ENCODE data around the gene EDEM1. TPM values are rescaled to one million over a fixed set of nuclear protein-coding genes. Genes with fewer than 3 reads are reported as not detected.
"Not testable (repeated sequence)": the region's sequence is repeated elsewhere in the genome, so short reads cannot be mapped to it uniquely, and the experiment has no call there.

Gene EDEM1
- total RNA-seq, 4 donors from 2014 or later = 48.1 to 127 (median 56.3) TPM

DNA sequence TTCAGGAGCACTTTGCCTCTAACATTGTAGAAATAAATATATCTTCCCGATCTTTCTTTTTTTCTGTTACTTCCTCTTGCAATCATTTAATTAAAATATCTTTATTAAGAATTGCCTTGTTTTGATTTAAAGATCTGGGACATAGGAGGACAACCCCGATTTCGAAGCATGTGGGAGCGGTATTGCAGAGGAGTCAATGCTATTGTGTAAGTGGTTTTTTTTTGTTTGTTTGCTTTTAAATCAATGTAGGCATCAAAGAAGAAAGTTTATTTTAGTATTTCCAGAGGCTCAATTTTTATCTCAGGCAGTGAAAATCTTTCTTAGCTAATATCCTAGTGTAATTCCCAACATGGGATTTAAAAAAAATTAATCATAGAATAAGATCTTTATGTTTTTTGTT lies 15.5 kb upstream of the EDEM1 start:
- Histone ChIP-seq H3K4me1 (peaks cover 5% of the 10 kb centered on the region), H3K27me3 (no peaks in the 10 kb centered on the region), H3K4me3 (no peak overlapping the region), H3K27ac (no peak overlapping the region), H3K9me3 (no peaks in the 10 kb centered on the region), H3K36me3 (peaks cover 57% of the 10 kb centered on the region)
- 88% methylated on average over 4 of the region's 4 CpGs for WGBS
- no peak for TF ChIP-seq POLR2AphosphoS5 (IDR thresholded peaks at IDR 0.05)
- TF ChIP-seq, protein P1, sequence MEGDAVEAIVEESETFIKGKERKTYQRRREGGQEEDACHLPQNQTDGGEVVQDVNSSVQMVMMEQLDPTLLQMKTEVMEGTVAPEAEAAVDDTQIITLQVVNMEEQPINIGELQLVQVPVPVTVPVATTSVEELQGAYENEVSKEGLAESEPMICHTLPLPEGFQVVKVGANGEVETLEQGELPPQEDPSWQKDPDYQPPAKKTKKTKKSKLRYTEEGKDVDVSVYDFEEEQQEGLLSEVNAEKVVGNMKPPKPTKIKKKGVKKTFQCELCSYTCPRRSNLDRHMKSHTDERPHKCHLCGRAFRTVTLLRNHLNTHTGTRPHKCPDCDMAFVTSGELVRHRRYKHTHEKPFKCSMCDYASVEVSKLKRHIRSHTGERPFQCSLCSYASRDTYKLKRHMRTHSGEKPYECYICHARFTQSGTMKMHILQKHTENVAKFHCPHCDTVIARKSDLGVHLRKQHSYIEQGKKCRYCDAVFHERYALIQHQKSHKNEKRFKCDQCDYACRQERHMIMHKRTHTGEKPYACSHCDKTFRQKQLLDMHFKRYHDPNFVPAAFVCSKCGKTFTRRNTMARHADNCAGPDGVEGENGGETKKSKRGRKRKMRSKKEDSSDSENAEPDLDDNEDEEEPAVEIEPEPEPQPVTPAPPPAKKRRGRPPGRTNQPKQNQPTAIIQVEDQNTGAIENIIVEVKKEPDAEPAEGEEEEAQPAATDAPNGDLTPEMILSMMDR (IDR thresholded peaks at IDR 0.05) = no peak
- no peak for DNase-seq (ENCODE audit: low spot score in 2 of 2)

DNA sequence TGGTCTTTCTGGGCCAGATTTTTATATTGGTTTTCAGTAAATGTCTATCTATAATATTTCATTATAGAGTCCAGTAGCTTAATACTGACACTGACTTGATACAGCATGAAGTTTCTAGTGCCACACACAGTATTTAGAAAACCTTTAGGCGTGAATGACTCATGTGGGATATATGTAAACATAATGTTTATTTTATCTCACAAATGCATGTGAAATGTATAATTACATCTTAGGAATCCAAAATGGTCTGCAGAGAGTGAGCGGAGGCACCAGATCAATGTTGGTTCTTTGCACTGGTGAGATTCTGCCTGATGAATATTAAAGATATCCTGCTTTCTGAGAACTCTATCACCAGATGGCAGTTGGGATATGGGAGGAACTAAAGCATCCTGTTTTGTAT lies 8.5 kb upstream of the EDEM1 start:
- not testable (repeated sequence) for DNase-seq (ENCODE audit: low spot score in 2 of 2); H3K27ac ChIP-seq; H3K27me3 ChIP-seq; H3K4me3 ChIP-seq; H3K4me1 ChIP-seq; H3K9me3 ChIP-seq
- WGBS = 90% methylated on average over 2 of the region's 2 CpGs
- peaks cover 85% of the 10 kb centered on the region for H3K36me3 ChIP-seq

DNA sequence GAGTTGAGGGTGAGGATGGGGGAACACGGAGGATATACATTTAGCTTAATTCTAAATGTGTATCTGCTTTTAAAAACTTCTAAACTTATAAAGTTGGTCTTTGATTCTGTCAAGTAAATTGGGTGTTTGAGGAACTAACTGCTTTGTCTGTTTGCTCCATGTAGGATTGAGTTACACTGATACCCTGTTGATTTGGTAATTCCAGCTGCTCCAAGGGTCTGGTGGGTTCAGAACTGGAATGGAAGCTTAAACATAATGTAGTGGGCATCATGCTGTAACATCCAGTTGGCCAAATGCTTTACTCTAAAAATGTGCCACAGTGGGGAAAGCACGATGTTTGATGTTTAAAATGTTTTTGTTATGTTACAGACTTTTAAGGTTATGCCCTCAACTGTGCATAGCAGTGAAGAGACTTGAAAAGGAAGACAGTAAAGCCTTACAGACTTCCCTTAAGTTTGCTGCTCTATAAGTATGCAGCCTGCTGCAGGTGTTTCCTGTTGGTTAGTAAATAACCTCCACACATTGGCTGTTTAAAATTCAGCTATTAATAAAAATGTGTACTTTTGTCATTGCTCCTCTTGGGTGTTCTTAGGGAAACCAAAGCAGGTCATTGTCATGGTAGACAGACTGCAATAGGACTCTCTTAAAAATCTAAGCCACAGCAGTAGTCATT lies 5.9 kb upstream of the EDEM1 start:
- H3K9me3 ChIP-seq = no peaks in the 10 kb centered on the region
- peaks cover 64% of the 10 kb centered on the region for H3K36me3 ChIP-seq
- H3K27me3 ChIP-seq = no peaks in the 10 kb centered on the region
- peaks cover 1% of the 10 kb centered on the region for H3K4me1 ChIP-seq
- TF ChIP-seq POLR2AphosphoS5 (IDR thresholded peaks at IDR 0.05) (no peak), EP300 (IDR thresholded peaks at IDR 0.05) (no peak), POLR2A (IDR thresholded peaks at IDR 0.05) (no peak)
- TF ChIP-seq, protein P1 (IDR thresholded peaks at IDR 0.05) = no peak
- WGBS = 86% methylated on average over 2 of the region's 2 CpGs
- no peak overlapping the region for H3K27ac ChIP-seq
- no peak for DNase-seq (ENCODE audit: low spot score in 2 of 2)
- no peak overlapping the region for H3K4me3 ChIP-seq

DNA sequence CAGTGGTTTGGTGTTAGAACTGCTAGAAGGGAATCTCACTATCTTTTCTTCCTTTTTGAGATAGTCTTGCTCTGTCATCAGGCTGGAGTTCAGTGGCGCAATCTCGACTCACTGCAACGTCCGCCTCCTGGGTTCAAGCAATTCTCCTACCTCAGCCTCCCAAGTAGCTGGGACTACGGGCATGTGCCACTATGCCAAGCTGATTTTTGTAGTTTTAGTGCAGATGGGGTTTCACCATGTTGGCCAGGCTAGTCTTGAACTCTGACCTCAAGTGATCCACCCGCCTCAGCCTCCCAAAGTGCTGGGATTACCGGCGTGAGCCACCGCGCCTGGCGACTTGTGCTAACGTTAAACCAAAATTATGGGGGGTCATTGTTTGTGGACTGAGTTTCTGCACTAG lies 3.8 kb upstream of the EDEM1 start:
- not testable (repeated sequence) for DNase-seq (ENCODE audit: low spot score in 2 of 2); H3K4me1 ChIP-seq; H3K27ac ChIP-seq; H3K4me3 ChIP-seq; H3K9me3 ChIP-seq; H3K27me3 ChIP-seq
- 91% methylated on average over 12 of the region's 12 CpGs for WGBS
- H3K36me3 ChIP-seq = peaks cover 46% of the 10 kb centered on the region

DNA sequence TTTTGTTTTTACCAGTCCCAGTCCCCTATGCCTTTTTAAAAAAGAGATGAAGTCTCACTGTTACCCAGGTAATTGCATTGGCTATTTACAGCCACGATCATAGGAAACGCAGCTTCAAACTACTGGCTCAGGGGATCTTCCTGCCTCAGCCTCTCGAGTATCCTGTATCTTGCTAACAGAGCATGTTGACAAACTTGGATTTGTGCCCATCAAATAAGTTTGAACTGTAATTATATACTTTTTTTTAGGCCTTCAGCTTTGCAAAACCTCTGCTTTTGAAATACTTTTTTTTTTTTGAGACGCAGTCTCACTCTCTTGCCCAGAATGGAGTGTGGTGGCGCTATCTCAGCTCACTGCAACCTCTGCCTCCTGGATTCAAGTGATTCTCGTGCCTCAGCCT lies 3.0 kb upstream of the EDEM1 start:
- TF ChIP-seq, protein P1 (IDR thresholded peaks at IDR 0.05) = no peak
- TF ChIP-seq POLR2A (IDR thresholded peaks at IDR 0.05) (no peak), POLR2AphosphoS5 (IDR thresholded peaks at IDR 0.05) (no peak), EP300 (IDR thresholded peaks at IDR 0.05) (no peak)
- peaks cover 38% of the 10 kb centered on the region for H3K36me3 ChIP-seq
- H3K27me3 ChIP-seq = no peaks in the 10 kb centered on the region
- peaks cover 15% of the 10 kb centered on the region for H3K4me1 ChIP-seq
- no peak for DNase-seq (ENCODE audit: low spot score in 2 of 2)
- 73% methylated on average over 6 of the region's 6 CpGs for WGBS
- H3K27ac ChIP-seq = no peak overlapping the region
- no peak overlapping the region for H3K4me3 ChIP-seq
- no peaks in the 10 kb centered on the region for H3K9me3 ChIP-seq

DNA sequence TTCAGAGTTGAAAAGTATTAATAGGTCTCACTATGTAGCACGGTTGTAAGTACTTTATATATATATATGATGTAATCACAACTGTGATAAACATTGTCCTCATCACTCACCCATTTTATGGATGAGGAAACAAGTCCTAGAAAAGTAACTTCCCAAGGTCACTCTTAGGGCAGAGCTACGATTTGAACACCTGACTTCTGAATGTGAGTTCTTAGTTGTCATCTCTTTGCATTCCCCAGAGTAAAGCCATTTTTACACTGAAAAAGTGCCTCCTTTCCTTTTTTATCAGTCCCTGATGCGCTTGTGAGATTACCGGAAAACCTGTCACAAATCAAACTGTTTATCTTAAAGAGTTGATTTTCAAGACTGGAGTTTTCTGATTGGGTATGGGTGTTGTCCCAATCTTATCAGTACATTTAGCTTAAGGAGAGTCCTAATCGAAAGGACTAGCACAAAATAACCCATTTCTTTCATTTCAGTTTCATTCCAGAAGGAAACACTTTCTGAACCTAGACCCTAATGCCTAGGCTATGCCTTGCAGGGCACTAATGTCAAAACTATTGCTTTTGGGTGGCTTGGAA lies 2.3 kb upstream of the EDEM1 start:
- H3K4me3 ChIP-seq = no peak overlapping the region
- peaks cover 32% of the 10 kb centered on the region for H3K36me3 ChIP-seq
- WGBS = 83% methylated on average over 5 of the region's 5 CpGs
- no peak overlapping the region for H3K27ac ChIP-seq
- peaks cover 22% of the 10 kb centered on the region for H3K4me1 ChIP-seq
- no peaks in the 10 kb centered on the region for H3K9me3 ChIP-seq
- no peaks in the 10 kb centered on the region for H3K27me3 ChIP-seq
- TF ChIP-seq, protein P1 (IDR thresholded peaks at IDR 0.05) = no peak
- TF ChIP-seq POLR2A (IDR thresholded peaks at IDR 0.05) (no peak), EP300 (IDR thresholded peaks at IDR 0.05) (no peak), POLR2AphosphoS5 (IDR thresholded peaks at IDR 0.05) (no peak)
- DNase-seq (ENCODE audit: low spot score in 2 of 2) = no peak
